Inferior parietal cortex (tissue), 1 donor: ENCODE measurements around the gene ATF7.
"Not testable (repeated sequence)": the region's sequence is repeated elsewhere in the genome, so short reads cannot be mapped to it uniquely, and the experiment has no call there.

Source experiments
- DNase-seq: peaks from one replicate; pipeline ENCODE4 v3.0.0-alpha.2; 2016; ENCODE audit errors: extremely low spot score

Gene ATF7

DNA sequence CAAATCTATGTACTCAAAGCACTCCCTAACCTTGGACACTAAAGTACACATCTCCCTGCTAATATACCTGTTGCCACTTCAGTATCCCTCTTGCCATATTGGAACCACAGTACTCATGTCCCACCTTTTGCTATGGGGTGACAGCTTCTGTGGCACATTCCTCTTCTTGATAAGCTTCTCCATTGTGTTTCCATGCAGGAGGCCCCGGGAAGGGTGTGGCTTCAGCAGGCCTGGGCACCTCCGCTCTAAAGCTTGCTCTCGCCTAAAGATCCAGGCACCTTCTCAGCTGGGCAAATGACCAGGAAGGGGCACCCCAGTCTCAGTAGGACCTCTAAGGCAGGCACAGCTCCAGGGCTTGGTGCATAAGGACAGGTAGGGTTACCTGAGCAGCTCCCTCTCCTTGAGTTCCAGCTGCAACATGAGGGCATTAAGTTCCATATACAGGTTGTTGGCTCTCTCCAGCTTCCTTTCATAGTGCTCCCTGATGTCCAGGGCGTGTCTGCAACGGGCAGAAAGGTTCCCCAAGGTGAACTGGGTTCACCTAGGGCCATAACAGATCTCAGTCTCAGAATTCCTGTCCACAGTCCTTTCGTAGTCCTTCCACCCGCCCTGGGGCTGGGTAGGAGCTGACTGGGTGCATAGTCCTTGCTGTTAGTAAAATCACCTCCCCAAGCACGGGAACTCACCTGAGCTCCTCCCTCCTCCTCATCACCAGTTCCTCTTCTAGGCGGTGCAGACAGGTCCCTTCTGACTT lies 142.8 kb downstream of the ATF7 start:
- DNase-seq: no peak

DNA sequence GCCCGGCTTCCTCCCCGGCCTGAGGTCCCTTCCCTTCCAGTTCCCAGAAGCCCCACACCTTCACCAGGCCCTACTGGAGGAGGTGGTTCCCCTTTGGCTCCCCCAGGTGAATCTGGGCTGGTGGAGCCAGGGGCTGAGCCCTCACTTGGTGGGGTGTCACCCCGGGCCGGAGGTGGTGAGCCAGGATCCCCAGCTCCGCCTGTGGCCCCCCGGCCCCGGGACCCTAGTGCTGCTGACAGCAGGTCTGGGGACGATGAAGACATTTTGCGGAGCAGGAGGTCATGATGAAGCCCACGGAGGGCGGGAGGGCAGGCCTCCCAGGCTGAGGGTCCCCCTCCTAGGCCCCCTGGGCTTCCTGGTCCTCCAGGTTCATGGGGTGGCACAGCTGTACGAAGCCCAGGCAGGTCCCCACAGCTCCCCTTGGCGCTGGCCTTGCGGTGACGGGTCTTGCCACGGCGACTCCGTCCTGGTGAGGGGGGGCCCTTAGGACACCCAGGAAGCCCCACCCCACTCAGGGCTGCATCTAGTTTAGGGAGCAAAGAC lies 143.5 kb downstream of the ATF7 start:
- no peak for DNase-seq

DNA sequence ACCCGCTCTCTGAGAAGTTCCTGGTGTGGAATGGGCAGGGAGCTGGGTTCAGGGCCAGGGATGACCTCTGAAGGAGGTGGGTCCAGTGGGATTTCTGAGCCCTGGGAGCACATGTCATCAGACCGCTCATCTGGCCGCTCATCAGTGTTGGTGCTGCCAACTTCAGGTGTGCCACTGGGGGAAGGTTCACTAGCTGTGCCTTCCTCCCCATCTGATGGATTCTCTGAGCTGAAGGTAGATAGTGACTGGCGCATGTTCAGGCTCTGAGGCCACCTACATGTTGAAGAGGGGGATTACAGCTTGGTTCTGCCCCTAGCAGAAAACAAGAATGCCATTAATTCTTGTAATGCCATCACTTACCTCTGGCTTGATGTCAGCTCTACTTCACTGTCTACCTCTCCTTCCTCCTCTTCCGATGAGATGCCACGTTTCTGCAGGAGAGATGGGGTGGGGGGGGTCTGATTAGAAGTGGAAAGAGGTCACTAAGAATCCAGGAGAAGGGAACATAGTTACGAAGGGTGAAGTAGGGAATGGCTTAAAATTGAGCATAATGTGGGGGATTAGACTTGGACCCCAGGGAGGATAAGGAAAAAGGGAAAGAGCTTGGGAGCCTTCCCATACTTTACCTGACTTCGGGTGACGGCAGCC lies 144.1 kb downstream of the ATF7 start:
- no peak for DNase-seq

DNA sequence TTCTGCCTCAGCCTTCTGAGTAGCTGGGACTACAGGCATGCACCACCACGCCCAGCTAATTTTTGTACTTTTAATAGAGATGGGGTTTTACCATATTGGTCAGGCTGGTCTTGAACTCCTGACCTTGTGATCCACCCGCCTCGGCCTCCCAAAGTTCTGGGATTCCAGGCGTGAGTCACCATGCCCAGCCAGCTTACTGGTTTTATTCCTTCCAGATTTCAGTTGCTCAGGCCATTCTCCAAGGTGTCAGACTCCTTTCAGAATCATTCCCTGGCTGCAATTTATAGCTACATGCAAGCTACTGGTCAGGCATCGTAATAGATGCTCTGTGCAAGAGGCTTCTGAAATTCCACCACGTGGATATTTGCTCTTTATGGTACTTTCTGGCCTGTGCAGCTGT lies 144.7 kb downstream of the ATF7 start:
- not testable (repeated sequence) for DNase-seq

DNA sequence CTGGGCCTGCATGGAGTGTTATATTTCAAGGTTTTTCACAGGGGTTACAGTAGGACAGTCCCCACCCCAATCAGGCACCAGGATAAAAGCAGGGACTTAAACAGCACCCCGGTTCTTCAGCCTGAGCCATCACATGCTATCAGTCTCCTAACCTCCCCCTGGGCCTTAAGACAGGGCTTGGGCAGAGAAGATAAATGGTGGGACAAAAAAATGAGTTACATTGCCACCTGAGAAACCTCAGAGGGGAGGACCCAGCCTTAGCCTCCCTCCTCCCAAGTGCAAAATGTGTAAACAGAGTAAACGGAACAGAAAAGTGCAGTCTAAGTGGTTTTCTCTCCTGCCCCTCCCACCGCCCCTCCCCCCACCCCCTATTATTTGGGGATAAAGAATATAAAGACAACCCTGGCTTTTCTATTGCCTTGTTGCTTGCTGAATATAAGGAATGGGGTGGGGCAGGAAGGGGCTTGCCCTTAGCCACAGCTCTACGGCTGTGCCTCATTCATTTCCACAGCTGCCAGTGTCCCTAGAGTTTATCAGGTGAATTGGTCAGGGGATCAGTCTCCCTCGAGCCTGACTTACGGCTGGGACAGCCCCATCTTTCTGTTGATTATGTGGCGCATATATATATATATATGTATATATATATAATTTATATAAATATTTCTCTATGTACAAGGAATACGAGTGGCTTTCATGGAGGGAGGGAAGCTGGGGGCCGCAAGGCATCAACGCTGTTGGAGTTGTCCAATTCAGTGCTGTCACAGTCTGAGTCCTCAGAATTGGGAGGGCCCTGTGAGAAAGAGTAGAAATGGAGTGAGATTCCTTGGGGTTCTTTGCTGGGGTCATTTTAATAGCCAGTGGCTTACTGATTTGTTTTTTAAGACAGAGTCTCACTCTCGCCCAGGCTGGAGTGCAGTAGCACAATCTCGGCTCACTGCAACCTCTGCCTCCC lies 145.4 kb downstream of the ATF7 start:
- no peak for DNase-seq

DNA sequence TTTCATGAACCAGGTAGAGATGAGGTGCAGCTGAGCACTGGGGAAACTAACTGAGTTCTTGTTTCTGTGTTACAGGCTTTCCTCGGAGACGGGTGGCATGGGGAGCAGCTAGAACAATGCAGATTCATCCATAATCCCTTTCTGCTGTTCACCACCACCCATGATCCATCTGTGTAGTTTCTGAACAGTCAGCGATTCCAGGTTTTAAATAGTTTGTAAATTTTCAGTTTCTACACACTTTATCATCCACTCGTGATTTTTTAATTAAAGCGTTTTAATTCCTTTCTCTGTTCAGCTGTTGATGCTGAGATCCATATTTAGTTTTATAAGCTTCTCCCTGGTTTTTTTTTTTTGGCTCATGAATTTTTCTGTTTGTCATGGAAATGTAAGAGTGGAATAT lies 146.9 kb downstream of the ATF7 start:
- no peak for DNase-seq

DNA sequence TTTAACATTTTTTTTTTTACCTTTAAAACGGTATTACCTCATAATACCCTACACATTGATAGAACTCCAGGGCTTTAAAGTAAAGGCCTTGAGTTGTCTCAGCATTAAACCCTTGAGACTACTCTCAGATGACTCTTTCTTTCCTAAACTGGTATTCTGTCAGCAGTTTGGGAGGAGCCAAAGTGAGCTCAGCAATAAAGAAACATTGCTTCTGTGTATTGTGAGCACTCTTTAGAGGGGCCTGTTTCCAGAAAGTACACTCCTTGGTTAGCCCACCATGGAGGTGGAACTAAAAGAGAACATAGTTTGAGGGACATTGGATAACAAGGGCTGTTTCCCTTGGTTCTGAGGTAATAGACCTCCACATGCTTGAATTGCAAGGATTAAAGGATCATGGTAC lies 147.3 kb downstream of the ATF7 start:
- DNase-seq: no peak

DNA sequence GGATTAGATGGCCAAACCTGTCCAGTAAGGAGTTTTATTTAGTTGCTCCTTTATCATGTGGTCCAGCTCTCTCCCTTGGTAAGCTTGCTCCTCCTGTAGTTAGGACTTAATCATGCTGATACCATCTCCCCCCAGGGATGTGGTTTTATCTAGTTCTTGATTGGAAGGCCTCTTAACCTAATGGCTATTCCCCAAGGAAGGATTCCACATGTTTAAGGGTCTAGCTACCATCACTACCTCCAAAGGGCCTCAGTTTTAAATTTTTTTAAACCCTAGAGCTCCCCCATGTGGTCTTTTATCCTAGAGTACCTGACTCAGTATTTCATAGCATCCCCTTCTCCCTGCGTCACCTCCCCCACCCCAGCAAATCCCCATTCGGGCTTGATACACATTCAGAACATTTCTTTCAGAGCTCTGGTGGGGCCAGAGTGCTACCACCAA lies 149.4 kb downstream of the ATF7 start:
- no peak for DNase-seq

DNA sequence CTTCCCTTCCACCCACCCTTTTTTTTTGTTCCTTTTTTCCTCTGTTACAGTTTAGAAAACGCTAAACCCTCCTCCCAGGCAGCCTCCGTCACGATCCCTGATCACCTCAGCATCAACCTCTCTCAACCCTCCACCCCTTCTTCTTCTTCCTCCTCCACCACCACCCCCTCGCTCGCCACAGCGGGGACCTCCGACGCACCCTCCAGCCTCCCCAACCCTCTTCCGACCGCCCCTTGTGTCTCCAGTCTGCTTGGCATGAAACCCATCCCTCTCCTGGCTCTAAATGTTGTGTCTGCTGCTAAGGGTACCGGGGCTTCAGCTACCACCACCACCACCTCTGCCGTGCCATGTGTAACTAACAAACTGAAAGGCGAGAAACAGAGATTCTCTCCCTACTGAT lies 151.4 kb downstream of the ATF7 start:
- DNase-seq: no peak

DNA sequence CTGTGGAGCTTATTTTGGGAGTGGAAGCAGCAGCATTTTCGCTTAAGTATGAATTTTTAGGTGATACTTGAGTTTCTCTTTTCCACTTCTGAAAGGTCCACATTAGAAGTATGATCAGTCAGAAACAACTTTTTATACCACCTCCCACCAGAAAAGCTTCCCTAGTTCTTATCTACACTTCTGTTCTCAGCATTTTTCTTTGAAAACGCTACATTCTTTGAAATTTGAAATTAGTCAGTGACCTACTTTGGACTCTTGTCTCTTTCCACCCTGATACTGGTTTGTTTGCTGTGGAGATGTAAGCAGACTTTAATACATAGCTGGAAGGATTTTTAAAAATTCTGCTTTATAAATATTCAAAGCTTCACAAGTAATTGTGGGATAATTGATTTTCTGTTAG lies 152.1 kb downstream of the ATF7 start:
- no peak for DNase-seq

DNA sequence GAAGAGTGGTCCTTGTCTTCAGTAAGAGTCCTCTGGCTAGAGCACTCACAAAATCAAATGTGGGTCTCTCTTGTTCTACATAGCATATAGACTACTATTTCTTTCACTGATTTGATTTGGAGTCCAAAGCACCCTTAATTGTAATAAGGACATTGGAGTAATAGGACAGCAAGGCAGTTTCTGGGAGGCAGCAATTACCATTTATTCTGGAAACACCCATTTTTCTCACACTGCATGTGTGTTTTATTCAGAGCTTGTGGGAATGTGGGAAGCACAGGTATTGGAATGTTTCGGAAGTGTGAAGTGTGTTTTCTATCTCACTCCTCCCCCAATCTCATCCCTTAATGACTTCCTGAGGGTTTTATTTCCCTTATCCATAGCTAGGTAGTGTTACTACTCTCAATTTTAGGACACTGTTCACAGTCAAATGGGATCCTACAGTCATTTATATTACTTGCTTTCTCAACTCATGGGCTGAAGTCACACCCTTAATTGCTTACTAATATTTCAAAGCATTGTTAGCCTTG lies 154.1 kb downstream of the ATF7 start:
- DNase-seq: no peak

DNA sequence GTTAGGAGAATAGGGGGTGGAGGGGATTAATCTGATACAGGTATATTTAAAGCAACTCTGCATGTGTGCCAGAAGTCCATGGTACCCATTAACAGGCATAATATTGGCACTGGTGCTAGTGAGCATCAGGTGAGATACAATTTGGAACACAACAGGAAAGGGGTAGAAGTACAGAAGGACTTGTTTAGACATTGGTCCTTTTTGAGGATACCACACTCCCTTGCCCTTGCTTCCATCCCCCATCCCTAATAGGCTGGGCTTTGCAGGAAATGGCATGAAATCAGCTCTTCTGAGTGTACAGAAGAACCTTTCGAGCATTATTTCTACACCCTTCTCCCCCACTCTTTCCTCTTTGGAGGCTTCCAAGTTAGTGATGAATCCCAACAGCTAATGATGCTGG lies 157.9 kb downstream of the ATF7 start:
- no peak for DNase-seq

DNA sequence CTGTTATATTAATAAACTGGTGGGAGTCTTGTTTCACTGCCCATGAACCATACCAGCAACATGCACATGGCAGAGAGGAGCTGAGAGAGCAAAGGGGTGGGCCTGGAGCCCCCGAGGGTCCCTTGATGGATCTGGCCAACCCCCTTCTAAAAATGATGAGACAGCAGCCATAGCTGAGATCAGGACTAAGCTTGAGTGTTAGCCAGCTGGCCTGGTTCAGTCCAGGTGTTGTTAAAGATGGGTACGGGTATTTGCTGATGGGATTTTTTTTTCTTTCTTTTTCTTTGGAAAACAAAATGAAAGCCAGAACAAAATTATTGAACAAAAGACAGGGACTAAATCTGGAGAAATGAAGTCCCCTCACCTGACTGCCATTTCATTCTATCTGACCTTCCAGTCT lies 158.3 kb downstream of the ATF7 start:
- DNase-seq: no peak

DNA sequence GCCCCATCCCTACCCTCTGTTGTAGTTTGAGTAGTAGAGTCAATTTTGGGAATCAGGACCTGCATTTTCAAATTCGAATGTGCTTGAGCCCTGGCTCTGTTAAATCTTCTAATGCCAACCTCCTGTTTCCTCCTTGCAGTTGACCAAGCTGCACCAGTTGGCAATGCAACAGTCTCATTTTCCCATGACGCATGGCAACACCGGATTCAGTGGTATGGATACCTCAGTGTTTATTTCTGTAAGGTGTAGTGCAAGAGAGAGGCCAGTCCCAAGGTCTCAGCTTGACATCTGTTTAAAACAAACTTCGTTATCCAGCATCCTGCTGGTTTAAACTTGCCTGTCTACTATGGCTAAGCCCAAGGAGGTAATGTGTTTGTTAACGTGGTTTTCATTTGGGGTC lies 159.1 kb downstream of the ATF7 start:
- DNase-seq: no peak

DNA sequence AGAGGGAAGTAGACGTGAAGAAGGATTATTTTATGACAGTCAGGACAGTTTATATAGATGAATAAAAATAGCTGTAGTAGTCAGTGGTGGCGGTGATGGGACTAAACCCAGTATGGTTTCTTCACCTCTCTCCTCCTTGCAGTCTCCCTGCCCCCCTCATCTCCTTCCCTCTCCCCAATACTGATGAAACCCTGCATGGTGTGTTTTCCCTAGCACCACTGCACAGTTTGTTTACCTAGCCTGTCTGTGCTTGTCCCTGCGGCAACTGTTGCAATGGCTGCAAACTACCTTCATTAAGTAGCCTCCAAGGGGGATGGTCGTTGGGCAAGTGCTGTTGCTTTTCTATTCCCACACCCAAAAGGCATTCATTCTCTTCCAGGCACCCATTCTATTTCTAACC lies 159.5 kb downstream of the ATF7 start:
- DNase-seq: no peak

DNA sequence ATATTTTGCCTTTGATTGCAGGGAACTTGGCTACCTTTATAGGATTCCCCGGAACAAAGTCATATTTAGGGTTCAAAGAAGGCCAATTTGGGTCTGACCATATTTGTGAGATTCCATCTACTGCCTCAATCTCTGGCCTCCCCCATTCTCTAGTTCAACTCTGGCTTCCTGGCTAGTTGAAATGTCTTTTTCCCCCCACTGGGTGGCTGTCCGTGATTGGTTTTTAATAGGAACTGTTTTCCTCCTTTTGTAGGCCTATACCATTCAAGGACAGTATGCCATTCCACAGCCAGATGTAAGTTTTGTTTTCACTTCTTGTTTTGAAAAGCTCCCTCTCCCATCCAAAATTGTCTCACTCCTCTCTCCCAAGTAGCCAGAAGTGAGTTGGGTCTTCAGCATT lies 160.5 kb downstream of the ATF7 start:
- DNase-seq: no peak

DNA sequence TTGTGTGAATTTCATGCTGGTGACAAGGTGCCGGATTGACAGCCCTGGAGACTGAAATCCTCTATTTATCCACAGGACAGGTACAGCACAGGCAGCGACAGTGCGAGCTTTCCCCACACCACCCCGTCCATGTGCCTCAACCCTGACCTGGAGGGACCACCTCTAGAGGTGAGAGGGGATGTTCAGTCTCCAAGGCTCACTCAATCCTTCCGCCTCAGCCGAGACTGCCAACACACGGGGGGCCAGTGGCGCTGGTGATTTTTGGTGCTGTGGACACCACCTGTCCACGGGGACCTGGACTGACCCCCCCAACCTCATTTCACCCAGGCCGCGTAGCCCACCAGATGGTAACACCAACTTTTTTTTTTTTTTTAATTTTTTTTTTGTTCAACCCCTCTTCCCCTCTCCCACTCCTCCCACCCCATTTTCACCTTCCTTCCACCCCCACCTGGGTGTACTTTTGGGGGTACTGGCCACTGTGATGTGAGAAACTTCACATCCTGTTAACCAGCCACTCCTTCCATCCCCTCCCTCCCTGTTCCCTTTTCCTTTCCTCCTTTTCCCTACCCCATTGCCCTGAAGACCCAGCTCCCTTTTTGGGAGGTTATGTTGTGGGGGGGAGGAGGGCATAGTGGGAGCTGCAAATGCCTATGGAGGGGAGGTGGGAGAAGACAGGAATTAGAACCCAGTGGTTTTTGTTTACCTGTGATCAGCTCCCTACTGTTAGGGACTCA lies 161.3 kb downstream of the ATF7 start:
- DNase-seq: no peak

DNA sequence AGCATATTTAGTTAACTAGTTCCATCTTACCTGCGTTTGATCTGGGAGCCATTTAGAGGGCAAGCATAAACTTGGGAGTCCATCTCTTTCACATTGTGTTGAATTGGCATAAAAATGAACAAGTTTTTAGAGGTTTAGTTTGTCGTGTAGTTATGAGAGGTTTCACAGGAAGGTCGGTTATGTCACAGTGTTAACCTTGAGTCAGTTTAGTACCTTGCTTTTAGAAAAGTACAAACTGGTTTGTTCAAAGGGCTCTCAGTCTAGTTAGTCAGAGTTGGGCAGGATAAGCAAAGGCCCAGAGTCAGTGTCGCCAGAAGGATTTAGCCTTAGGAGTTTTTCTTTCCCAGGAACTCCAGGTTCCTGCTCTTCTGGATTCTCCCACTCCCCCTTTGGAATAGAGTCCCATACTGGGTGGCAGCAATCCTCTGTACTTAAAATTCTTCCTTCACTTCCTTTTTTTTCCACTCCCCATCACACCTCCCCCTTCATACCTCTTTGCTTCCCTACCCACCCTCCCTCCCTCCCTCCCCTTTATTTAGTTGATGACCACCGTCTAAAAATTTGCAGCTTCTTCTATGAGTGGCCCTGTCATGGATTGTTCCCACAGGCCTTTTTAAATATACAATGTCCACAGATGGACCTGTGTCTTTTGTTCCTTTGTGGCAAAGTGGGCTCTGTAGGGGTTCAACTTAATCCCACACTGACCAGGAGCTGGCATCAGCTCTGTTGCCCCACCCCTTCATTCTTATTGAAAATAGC lies 162.2 kb downstream of the ATF7 start:
- no peak for DNase-seq

DNA sequence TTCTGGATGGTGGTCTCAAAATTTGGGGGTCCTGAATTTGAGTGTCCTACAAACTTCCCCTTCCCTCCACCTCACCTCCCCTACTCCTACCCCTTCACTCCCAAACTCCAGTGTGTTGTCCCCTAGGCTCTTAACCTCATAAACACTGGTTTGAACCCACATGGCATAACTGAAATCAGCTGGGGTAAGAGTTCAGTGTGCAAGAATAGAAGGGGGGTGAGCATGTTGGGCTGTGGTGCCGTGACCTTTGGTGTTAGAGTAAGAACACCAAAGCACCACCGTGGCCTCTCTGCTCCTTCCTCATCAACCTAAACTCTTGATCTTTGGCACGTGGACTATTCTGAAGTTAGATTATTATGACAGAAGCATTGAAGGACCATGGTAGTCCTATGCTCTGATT lies 163.2 kb downstream of the ATF7 start:
- DNase-seq: no peak

DNA sequence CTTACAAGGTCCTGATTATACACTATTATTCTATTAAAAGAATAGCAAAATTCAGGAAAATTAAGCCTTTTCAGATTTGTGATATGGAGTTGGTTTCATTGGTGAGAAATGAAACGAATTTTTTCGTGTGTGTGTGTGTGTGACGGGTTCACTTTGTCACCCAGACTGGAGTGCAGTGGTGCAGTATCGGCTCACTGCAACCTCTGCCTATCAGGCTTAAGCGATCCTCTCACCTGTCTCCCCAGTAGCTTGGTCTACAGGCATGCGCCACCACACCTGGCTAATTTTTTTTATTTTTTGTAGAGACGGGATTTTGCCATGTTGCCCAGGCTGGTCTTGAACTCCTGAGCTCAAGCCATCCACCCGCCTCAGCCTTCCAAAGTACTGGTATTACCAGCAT lies 164.6 kb downstream of the ATF7 start:
- no peak for DNase-seq

DNA sequence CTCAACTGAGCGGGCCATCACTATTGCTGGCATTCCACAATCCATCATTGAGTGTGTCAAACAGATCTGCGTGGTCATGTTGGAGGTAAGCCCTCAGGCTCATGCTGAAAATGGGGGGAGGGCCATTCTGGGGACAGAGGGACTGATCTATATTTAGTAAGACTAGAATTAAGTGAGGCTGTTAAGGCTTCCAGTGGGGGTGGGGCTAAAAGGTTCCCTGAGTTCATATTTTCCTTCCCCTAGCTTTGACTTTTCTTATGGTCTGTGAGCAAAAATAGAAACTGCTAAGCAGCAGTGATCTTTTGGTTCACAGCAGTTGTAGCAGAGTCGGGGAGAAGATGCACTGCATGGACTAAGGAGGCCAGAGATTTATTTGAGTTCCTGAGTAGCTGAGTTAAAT lies 165.1 kb downstream of the ATF7 start:
- DNase-seq: no peak
